D721Med (cell line): Measurements from ENCODE around the gene WNT6.

Experiments used
- DNase-seq: peaks from one replicate; pipeline ENCODE4 v3.0.0; 2011; ENCODE audit warnings: low spot score; ENCODE audit not compliant: insufficient read length
- FAIRE-seq: peaks from 2 replicates; lab custom pipeline; 2011; peaks lifted over from hg19 to GRCh38; lab: Jason Lieb, UNC
- TF ChIP-seq, protein P1 (sequence below): IDR thresholded peaks from 2 replicates; pipeline ENCODE4 v1.5.1; 2012; ENCODE audit warnings: mild to moderate bottlenecking, control low read depth; ENCODE audit not compliant: insufficient read depth; ENCODE audit errors: missing control alignments

WNT6 gene

DNA sequence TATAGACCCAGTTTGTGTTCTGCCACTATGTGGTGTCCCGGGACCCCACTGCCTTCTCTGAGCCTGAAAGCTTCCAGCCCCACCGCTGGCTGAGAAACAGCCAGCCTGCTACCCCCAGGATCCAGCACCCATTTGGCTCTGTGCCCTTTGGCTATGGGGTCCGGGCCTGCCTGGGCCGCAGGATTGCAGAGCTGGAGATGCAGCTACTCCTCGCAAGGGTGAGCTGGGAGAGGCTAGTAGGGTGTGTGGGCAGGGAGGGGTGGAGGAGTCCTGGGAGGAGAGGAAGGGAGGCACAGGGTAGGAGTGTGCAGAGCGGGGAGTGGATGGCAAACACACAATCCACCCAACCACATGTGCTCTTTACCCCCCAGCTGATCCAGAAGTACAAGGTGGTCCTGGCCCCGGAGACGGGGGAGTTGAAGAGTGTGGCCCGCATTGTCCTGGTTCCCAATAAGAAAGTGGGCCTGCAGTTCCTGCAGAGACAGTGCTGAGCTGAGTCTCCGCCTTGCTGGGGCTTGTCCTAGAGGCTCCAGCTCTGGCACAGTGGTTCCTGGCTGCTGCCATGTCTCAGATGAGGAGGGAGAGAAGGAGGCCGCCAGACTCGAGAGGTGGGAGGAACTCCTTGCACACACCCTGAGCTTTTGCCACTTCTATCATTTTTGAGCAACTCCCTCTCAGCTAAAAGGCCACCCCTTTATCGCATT lies 44.9 kb upstream of the WNT6 start:
- DNase-seq (no peak), FAIRE-seq (no peak)
- TF ChIP-seq, protein P1, sequence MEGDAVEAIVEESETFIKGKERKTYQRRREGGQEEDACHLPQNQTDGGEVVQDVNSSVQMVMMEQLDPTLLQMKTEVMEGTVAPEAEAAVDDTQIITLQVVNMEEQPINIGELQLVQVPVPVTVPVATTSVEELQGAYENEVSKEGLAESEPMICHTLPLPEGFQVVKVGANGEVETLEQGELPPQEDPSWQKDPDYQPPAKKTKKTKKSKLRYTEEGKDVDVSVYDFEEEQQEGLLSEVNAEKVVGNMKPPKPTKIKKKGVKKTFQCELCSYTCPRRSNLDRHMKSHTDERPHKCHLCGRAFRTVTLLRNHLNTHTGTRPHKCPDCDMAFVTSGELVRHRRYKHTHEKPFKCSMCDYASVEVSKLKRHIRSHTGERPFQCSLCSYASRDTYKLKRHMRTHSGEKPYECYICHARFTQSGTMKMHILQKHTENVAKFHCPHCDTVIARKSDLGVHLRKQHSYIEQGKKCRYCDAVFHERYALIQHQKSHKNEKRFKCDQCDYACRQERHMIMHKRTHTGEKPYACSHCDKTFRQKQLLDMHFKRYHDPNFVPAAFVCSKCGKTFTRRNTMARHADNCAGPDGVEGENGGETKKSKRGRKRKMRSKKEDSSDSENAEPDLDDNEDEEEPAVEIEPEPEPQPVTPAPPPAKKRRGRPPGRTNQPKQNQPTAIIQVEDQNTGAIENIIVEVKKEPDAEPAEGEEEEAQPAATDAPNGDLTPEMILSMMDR: no peak

DNA sequence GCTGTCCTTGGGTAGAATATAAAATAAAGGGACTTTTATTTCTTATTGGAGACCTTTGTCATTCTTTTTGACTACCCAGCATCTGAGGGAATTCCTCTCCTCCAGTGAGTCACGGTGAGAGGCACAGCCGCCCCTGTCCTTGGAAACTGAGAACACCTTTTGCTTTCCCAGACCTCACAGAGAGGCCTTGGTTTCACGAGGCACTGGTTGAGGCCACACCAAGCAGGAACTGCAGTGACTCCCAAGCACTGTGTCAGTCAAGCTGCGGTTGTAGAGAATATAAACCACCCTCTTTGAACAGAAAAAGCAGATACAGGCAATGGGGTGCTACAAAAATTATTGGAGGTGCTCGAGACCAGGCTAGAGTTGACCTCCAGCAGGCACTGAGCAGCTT lies 44.4 kb upstream of the WNT6 start:
- no peak for FAIRE-seq
- no peak for DNase-seq
- TF ChIP-seq, protein P1: no peak

DNA sequence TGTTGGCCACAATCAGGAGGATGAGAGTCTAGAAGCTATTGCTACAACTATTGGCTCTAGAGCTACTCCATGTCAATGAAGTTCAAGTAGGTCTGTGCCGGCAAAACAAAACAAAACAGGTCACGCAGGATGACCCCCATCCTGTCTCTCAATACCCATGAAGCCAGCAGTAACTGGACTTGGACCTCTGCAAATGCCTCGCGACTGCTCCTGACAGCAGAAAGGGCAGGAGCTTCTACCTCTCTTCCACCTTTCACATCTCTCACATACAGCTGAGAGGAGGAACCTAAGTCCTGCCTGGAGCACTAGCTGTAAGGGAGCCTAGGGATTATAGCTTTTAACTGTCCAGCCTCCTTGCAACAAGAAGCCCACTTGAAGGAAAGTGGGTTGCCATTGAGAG lies 44.0 kb upstream of the WNT6 start:
- TF ChIP-seq, protein P1: no peak
- DNase-seq: no peak
- no peak for FAIRE-seq

DNA sequence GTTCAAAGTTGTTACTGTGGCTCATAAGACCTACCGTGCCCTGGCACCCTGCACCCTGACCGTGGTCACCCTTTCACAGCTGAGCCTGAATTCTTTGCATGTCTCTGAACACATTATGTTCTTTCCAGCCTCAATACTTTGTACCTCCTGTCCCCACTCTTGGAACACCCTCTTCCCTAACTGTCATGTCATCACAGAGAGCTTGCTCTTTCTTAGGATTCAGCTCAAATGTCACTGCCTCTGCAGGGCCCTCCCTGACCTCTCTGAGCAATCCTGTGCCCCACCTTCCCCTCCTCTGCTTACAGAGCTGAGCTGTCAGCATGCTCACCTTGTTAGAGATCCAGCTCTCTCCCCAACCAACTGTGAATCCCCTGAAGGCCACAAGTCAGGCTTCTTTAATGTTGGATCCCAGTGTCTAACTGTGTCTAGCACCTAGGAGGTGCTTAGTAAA lies 43.0 kb upstream of the WNT6 start:
- FAIRE-seq (no peak), DNase-seq (no peak)
- TF ChIP-seq, protein P1: no peak

DNA sequence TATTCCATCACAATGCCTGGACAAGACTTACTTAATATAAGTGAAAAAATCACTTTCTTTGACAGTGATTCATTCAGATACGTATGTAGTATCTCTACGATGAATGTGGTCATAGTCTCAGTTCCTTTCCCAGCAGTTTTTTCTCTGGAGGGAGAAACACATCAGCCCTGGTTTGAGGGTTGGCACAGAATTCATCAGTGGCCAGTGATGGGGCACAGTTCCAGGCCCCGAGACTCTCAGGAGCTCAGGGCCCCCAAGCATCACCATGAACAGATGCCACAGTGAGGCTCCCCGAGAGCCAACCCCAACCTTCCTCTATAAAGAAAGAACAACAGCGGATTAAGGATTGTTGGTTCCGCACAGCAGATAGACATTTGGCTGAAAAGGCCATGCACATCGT lies 40.5 kb upstream of the WNT6 start:
- no peak for FAIRE-seq
- TF ChIP-seq, protein P1: no peak
- DNase-seq: no peak

DNA sequence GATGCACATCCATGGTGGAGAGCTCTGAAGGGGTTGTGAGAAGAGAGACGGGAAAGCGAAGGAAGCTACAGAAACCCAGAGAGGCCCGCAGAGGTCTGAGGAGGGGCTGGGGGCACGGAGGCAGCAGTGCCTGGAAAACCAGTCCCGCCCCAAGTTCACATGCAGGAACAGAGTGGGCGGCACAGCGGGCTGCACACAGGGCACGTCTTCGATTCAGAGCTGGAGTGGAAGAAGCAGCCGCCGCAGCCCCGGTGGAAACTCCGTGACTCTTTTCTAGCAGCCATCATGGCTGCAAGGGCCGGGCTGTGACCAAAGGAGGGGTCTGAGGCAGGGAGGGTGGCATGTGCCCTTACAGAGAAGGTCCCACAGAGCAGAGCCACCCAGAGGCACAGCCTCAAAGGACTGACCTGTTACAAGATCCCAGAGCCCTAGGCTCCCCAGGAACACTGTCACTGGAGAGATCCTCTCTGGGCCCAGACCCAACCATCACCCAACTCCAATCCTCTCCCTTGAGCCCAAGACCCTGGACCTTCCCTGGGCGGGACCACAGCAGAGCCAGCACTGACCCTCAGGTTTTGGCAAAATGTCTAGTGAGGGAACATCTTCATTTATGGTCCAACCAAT lies 38.7 kb upstream of the WNT6 start:
- TF ChIP-seq, protein P1: no peak
- DNase-seq: no peak
- no peak for FAIRE-seq
